HG03103 (cell line): ENCODE results near the gene PRKCZ.

Experiments used
- ATAC-seq: cut with Tn5 transposase; IDR thresholded peaks from one replicate; pipeline ENCODE4 v1.9.1; 2021; ENCODE audit warnings: low read depth; ENCODE audit not compliant: unreplicated experiment

PRKCZ gene

GRCh38 chr1:2049718-2050431, at the start of gene PRKCZ:
PRKCZ (plus strand) TSS chr1:2050411; CDS start chr1:2050631, 220 bp downstream.
- no peak for ATAC-seq

- ATAC-seq: no peak
Measured at GRCh38 chr1:2000432-2000831, 49.8 kb upstream of the PRKCZ start.

- no peak for ATAC-seq
Measured at GRCh38 chr1:2000850-2001249, 49.4 kb upstream of the PRKCZ start.

GRCh38 chr1:2001773-2002411, 48.3 kb upstream of the PRKCZ start:
- ATAC-seq: no peak

GRCh38 chr1:2003541-2004131, 46.6 kb upstream of the PRKCZ start, which contains the start of gene CFAP74:
CFAP74 (minus strand) TSS chr1:2003786; CDS start chr1:1990956, 12,830 bp downstream.
- no peak for ATAC-seq

- no peak for ATAC-seq
Measured at GRCh38 chr1:2004856-2005255, 45.4 kb upstream of the PRKCZ start.

GRCh38 chr1:2009101-2010053, 40.8 kb upstream of the PRKCZ start:
- no peak for ATAC-seq

- no peak for ATAC-seq
Measured at GRCh38 chr1:2014181-2014580, 36.0 kb upstream of the PRKCZ start.

GRCh38 chr1:2014741-2015735, 35.2 kb upstream of the PRKCZ start:
- no peak for ATAC-seq

- no peak for ATAC-seq
Measured at GRCh38 chr1:2016123-2016522, 34.1 kb upstream of the PRKCZ start.

GRCh38 chr1:2018217-2019171, 31.7 kb upstream of the PRKCZ start:
- no peak for ATAC-seq

- ATAC-seq: no peak
Measured at GRCh38 chr1:2019172-2019543, 31.1 kb upstream of the PRKCZ start, which contains the start of gene GABRD. GABRD (plus strand) TSS chr1:2019345; CDS start chr1:2019424, 79 bp downstream.

- no peak for ATAC-seq
Measured at GRCh38 chr1:2019571-2020309, 30.5 kb upstream of the PRKCZ start.

- ATAC-seq: no peak
Measured at GRCh38 chr1:2020310-2020655, 29.9 kb upstream of the PRKCZ start.

GRCh38 chr1:2021550-2021949, 28.7 kb upstream of the PRKCZ start:
- ATAC-seq: no peak

GRCh38 chr1:2022063-2022770, 28.0 kb upstream of the PRKCZ start:
- no peak for ATAC-seq

GRCh38 chr1:2023187-2023586, 27.0 kb upstream of the PRKCZ start:
- no peak for ATAC-seq
